Measurements from ENCODE around the gene PHLPP1. TPM values are rescaled to one million over a fixed set of nuclear protein-coding genes. Genes with fewer than 3 reads are reported as not detected.

The PHLPP1 gene
- total and polyA plus RNA-seq, 2 of the 13 experiments (the other 11 are each of a cell fraction or from before 2014, with no cell fraction given) = 9.8 to 18.5 TPM

- TF ChIP-seq PRDM15 (CRISPR knock-in tag; IDR thresholded peaks at IDR 0.05) = no peak
Observed at GRCh38 chr18:62781893-62782292, 66.6 kb downstream of the PHLPP1 start (continued).

GRCh38 chr18:62784338-62784965 lies 69.1 kb downstream of the PHLPP1 start:
- in situ Hi-C loops (cut with HindIII; ENCODE audit: extremely low pct_ligation_motif_present, low pct_unique_long_range_greater_than_20kb) (no loop called here), intact Hi-C loops (cut with micrococcal nuclease; ENCODE audit: unreplicated experiment) (no loop called here)
- H2AFZ ChIP-seq (ENCODE audit: low read length) = no peak overlapping the region
- CTCF ChIA-PET (ENCODE audit: low intra/inter-chr PET ratio, low total read pairs) = no interaction called here
- H3K4me2 ChIP-seq (ENCODE audit: low read depth, low read length) = no peak overlapping the region
- BruUV-seq (replicated peaks) = no TSS peak
- DNase-seq (ENCODE audit: low spot score) (no peak), FAIRE-seq (no peak), ATAC-seq (no peak)
- H3K36me3 ChIP-seq (replicated peaks in 1 of 2; ENCODE audit: control insufficient read depth in 1 of 2, insufficient read depth in 2 of 2, low read length in 2 of 2) = no peaks in the 10 kb centered on the region
- H3K27ac ChIP-seq (ENCODE audit: extremely low read length, insufficient read depth, low read length) = no peak overlapping the region
- H3K27me3 ChIP-seq (ENCODE audit: control insufficient read depth in 1 of 2, insufficient read depth in 2 of 2, low read length in 2 of 2) = no peaks in the 10 kb centered on the region
- H3K9ac ChIP-seq (ENCODE audit: insufficient read depth, low read depth, low read length) = no peak overlapping the region
- no peak overlapping the region for H3K4me3 ChIP-seq (replicated peaks in 1 of 3; ENCODE audit: insufficient read depth in 1 of 3, low read depth in 2 of 3, low read length in 3 of 3)
- H3K9me3 ChIP-seq (ENCODE audit: low read length) = no peaks in the 10 kb centered on the region
- H4K20me1 ChIP-seq (ENCODE audit: insufficient read depth, low read length) = peaks cover 14% of the 10 kb centered on the region
- POLR2A ChIA-PET = no interaction called here
- H3K4me1 ChIP-seq (ENCODE audit: insufficient read depth, low read length) = peaks cover 81% of the 10 kb centered on the region
- H3K79me2 ChIP-seq (ENCODE audit: insufficient read depth, low read length) = peaks cover 98% of the 10 kb centered on the region
- WGBS (ENCODE audit: low lambda C conversion rate) = 97% methylated on average over 4 of the region's 4 CpGs
- TF ChIP-seq ZBTB43 (CRISPR knock-in tag; conservative IDR thresholded peaks at IDR 0.05) (no peak), BRCA1 (CRISPR knock-in tag; IDR thresholded peaks at IDR 0.05) (no peak), ZFAT (CRISPR knock-in tag; conservative IDR thresholded peaks at IDR 0.05) (no peak), NFRKB (IDR thresholded peaks at IDR 0.05) (no peak), HNRNPH1 (optimal IDR thresholded peaks at IDR 0.05; ENCODE audit: low read depth, low read length) (no peak), ZNF780A (CRISPR knock-in tag; IDR thresholded peaks at IDR 0.05) (no peak), ZNF572 (CRISPR knock-in tag; IDR thresholded peaks at IDR 0.05) (no peak), ZFP41 (CRISPR knock-in tag; IDR thresholded peaks at IDR 0.05; ENCODE audit: borderline replicate concordance) (no peak), ZFP36 (IDR thresholded peaks at IDR 0.05; ENCODE audit: borderline replicate concordance, low read depth, low read length, partially characterized antibody) (no peak), PRPF4 (IDR thresholded peaks at IDR 0.05; ENCODE audit: low read depth, low read length, poor library complexity, severe bottlenecking) (no peak)
- TF ChIP-seq, protein P1, sequence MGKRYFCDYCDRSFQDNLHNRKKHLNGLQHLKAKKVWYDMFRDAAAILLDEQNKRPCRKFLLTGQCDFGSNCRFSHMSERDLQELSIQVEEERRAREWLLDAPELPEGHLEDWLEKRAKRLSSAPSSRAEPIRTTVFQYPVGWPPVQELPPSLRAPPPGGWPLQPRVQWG (CRISPR knock-in tag; IDR thresholded peaks at IDR 0.05; ENCODE audit: borderline replicate concordance, low read depth) = no peak
- TF ChIP-seq, protein P2, sequence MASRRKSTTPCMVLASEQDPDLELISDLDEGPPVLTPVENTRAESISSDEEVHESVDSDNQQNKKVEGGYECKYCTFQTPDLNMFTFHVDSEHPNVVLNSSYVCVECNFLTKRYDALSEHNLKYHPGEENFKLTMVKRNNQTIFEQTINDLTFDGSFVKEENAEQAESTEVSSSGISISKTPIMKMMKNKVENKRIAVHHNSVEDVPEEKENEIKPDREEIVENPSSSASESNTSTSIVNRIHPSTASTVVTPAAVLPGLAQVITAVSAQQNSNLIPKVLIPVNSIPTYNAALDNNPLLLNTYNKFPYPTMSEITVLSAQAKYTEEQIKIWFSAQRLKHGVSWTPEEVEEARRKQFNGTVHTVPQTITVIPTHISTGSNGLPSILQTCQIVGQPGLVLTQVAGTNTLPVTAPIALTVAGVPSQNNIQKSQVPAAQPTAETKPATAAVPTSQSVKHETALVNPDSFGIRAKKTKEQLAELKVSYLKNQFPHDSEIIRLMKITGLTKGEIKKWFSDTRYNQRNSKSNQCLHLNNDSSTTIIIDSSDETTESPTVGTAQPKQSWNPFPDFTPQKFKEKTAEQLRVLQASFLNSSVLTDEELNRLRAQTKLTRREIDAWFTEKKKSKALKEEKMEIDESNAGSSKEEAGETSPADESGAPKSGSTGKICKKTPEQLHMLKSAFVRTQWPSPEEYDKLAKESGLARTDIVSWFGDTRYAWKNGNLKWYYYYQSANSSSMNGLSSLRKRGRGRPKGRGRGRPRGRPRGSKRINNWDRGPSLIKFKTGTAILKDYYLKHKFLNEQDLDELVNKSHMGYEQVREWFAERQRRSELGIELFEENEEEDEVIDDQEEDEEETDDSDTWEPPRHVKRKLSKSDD (CRISPR knock-in tag; IDR thresholded peaks at IDR 0.05; ENCODE audit: low read depth) = no peak
